Sigmoid colon (tissue), 7 donors: ENCODE results near the gene ARHGAP45. TPM values are rescaled to one million over a fixed set of nuclear protein-coding genes. Genes with fewer than 3 reads are reported as not detected.

Experiments
- DNase-seq: peaks from one replicate; pipeline ENCODE4 v3.0.0-alpha.2; 2019
- H3K27ac ChIP-seq, 4 donors: fragments of 200-600 bp; sonication (generic); one replicate each; pipeline ENCODE4 v1.5.1; 2016 to 2019; ENCODE audit warnings: mild to moderate bottlenecking in 1 of 4
- H3K27me3 ChIP-seq, 3 donors: fragments of 200-600 bp; sonication (generic); one replicate each; pipeline ENCODE4 v1.5.1; 2019; ENCODE audit warnings: mild to moderate bottlenecking in 1 of 3
- H3K36me3 ChIP-seq, 4 donors: fragments of 200-600 bp; sonication (generic); one replicate each; pipeline ENCODE4 v1.5.1; 2016 to 2019
- H3K4me1 ChIP-seq, 4 donors: fragments of 200-600 bp; sonication (generic); one replicate each; pipeline ENCODE4 v1.5.1; 2017 to 2019
- H3K4me3 ChIP-seq, 4 donors: fragments of 200-600 bp; sonication (generic); one replicate each; pipeline ENCODE4 v1.5.1; 2017 to 2019; ENCODE audit warnings: mild to moderate bottlenecking in 2 of 4, moderate library complexity in 1 of 4
- H3K9me3 ChIP-seq, 4 donors: fragments of 200-600 bp in 3 of 4; sonication (generic) in 3 of 4; one replicate each; pipeline versions ENCODE4 v1.5.1 to v1.6.1; 2013 to 2019
- CTCF ChIP-seq, 4 experiments: fragments of 450-650 bp in 3 of 4; fragments of 200-600 bp in 1 of 4; IDR thresholded peaks; one replicate each; pipeline ENCODE4 v1.5.1; 2016 to 2019; ENCODE audit warnings: antibody characterized with exemption in 4 of 4, mild to moderate bottlenecking in 3 of 4, moderate library complexity in 2 of 4
- EP300 ChIP-seq, 4 donors: sonication (generic); formaldehyde crosslinking; IDR thresholded peaks; one replicate each; pipeline ENCODE4 v1.6.1; 2017; ENCODE audit warnings: antibody characterized with exemption in 4 of 4
- POLR2A ChIP-seq, 2 donors: fragments of 450-650 bp; IDR thresholded peaks; one replicate each; pipeline ENCODE4 v1.6.1; 2016; ENCODE audit warnings: antibody characterized with exemption in 2 of 2, mild to moderate bottlenecking in 2 of 2, moderate library complexity in 2 of 2
- POLR2AphosphoS5 ChIP-seq, 4 donors: sonication (generic); formaldehyde crosslinking; IDR thresholded peaks; one replicate each; pipeline ENCODE4 v1.6.1; 2017; ENCODE audit warnings: antibody characterized with exemption in 4 of 4
- WGBS, 2 donors: extraction: QIAGEN DNeasy Blood & Tissue Kit; methylation state at CpG; one replicate each; pipeline ENCODE4 v1.1.7; 2013; 5-methylcytosine and 5-hydroxymethylcytosine counted together
- intact Hi-C: fragments of 100-400 bp; cut with DNase I; formaldehyde crosslinking; loops from one replicate; pipeline ENCODE4 v1.15.1; 2023
- polyA plus RNA-seq, 3 donors: library from polyadenylated mRNA; stranded (reverse); fragments of 200-250 nt; gene quantifications; one replicate each; pipeline ENCODE4 v1.2.3, GENCODE V29; 2013
- total RNA-seq, 4 donors: library from RNA; depleted of rRNA; stranded (reverse); fragments of >200 nt; gene quantifications; one replicate each; pipeline ENCODE4 v1.1.0, GENCODE V29; 2016
- donor health status: healthy with polysubstance abuse.
- donor health status: Bipolar disorder and iron deficiency.
- donor health status: healthy.

The ARHGAP45 gene
- total and polyA plus RNA-seq, 7 donors, result 12.8 to 103 (median 21.6) TPM

DNA sequence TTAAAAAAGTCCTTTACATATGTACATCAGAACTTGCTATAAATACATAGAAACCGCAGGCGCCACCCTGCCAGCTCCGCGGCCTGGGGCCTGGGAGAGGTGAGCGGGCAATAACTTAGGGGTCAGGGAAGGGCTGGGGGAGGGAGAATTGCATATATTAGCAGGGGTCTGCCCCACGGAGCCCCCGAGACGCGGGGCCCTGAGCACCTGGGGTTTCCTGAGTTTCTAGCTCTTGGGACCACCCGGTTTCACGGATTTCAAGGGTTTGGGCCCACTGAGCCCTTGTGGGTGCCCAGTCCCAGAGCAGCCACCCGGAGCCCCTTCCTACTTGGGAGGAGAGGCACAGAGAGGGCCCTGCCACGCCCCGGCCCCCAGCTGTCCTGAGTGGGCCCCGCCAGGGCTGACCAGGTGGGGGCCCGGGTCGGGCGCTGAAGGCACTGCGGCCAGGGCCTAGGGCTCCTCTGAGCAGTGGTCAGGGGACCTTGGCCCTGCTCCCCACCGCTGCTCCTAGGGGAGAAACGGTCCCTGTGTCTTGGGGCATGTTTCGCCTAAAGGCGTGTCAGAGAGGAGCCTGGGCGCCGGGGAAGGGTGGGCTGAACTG is 40.8 kb downstream of the ARHGAP45 start:
- Histone ChIP-seq H3K4me3 (no peak overlapping the region), H3K9me3 (no peaks in the 10 kb centered on the region), H3K27ac (no peak overlapping the region), H3K27me3 (no peaks in the 10 kb centered on the region), H3K4me1 (peaks cover 0 to 44% (median 33%) of the 10 kb centered on the region in 4 donors), H3K36me3 (peaks cover 12 to 69% (median 43%) of the 10 kb centered on the region in 4 donors)
- intact Hi-C loops, result loop anchor here (10.0 kb wide), 1 partner anchor 183 kb away; the partner anchor contains the start of gene ARID3A
- TF ChIP-seq POLR2AphosphoS5 (IDR thresholded peaks at IDR 0.05), result no peak
- TF ChIP-seq CTCF (IDR thresholded peaks at IDR 0.05), result no peak
- no peak for TF ChIP-seq POLR2A (IDR thresholded peaks at IDR 0.05)
- TF ChIP-seq EP300 (IDR thresholded peaks at IDR 0.05), result no peak
- WGBS, 2 donors, result 90% methylated on average over 25 of the region's 25 CpGs
- no peak for DNase-seq

DNA sequence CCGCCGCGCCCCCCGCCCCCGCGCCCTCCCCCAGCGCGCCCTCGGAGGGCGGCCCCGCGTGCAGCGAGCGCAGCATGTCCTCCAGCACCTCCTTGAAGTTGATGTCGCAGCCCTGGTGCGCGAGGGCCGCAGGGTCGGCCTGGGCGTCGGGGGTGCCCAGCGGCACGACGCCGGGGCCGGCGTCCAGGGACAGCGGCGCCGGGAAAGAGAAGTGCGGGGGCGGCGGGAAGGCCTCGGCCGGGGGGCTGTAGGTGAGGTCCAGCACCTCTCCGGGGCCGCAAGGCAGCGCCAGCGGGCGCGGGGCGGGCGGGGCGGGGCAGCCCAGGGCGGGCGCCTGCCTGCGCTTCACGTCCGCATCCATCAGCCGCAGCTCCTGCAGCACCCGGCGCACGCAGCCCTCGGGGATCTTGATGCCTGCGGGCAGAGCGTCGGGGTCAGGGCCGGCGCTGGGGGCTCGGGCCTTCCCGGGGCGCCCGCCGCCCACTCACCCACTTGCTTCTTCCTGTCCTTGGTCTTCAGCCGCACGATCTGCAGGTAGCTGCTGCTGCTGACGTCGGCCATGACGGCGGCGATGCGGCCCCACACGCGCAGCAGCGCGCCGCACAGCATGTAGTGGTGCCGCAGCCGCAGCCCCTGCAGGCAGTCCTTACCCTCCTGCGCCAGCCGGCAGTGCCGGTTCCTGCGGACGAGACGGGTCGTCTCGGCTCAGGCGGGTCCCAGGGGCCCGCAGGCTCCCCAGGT is 41.5 kb downstream of the ARHGAP45 start:
- Histone ChIP-seq H3K27me3 (no peaks in the 10 kb centered on the region), H3K36me3 (peaks cover 12 to 69% (median 43%) of the 10 kb centered on the region in 4 donors), H3K4me1 (peaks cover 0 to 44% (median 33%) of the 10 kb centered on the region in 4 donors), H3K4me3 (no peak overlapping the region), H3K27ac (no peak overlapping the region), H3K9me3 (no peaks in the 10 kb centered on the region)
- WGBS, 2 donors, result 94 to 96% methylated on average over 89 of the region's 89 CpGs
- no peak for DNase-seq
- intact Hi-C loops, result loop anchor here (10.0 kb wide), 1 partner anchor 184 kb away; the partner anchor contains the start of gene ARID3A
- TF ChIP-seq POLR2A (IDR thresholded peaks at IDR 0.05), result no peak

GRCh38 chr19:1109032-1109551 is 42.1 kb downstream of the ARHGAP45 start:
- Histone ChIP-seq H3K27ac (no peak overlapping the region), H3K4me3 (no peak overlapping the region), H3K9me3 (no peaks in the 10 kb centered on the region), H3K4me1 (peaks cover 0 to 50% (median 38%) of the 10 kb centered on the region in 4 donors), H3K27me3 (no peaks in the 10 kb centered on the region), H3K36me3 (peaks cover 14 to 74% (median 43%) of the 10 kb centered on the region in 4 donors)
- 89 to 93% methylated on average over 48 of the region's 48 CpGs for WGBS, 2 donors
- TF ChIP-seq EP300 (IDR thresholded peaks at IDR 0.05) (no peak), POLR2A (IDR thresholded peaks at IDR 0.05) (no peak), POLR2AphosphoS5 (IDR thresholded peaks at IDR 0.05) (peak in 1 of 4 donors; percentile 35), CTCF (IDR thresholded peaks at IDR 0.05) (no peak)
- intact Hi-C loops, result loop anchor here (10.0 kb wide), 1 partner anchor 184 kb away; the partner anchor contains the start of gene ARID3A
- no peak for DNase-seq

DNA sequence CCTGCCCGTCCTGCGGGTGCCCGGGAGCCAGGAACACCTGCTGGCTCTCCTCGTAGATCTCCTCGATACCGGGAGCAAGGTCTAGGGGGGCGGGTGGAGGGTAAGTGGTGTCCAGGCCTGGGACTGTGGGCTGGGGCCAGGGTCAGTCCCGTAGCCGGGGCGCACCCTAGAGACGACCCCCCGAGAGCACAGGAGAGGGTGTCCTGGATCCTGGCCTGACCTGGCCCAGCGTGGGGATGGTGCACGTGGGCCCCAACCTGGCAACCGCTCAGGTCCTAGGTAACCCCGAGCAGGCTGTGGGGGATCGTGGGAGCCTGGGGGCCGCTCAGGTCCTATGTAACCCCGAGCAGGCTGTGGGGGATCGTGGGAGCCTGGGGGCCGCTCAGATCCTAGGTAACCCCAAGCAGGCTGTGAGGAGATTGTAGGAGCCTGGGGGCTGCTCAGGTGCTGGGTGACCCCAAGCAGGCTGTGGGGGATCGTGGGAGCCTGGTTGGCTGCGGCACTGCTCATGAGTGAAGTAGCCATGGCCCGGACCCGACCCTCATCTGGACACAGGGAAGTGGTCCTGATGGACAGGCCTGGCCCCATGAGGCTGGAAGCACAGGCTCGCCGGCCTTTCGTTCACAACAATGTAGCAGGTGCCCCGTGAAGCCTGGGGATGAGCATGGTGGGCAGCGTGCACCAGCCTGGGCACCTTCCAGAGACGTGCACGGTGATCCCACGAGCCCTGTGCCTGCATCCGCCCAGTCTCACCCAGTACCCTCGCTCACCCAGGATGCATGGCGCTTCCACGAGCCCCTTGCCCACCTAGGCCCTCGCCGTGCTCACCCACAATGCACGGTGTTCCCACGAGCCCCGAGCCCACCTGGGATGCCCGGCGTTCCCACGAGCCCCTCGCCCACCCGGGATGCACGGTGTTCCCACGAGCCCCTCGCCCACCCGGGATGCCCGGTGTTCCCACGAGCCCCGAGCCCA is 43.0 kb downstream of the ARHGAP45 start:
- intact Hi-C loops, result loop anchor here (5.0 to 10.0 kb wide), 2 partner anchors 82 to 185 kb away; partner anchors contain the start of gene ARID3A
- H3K27me3 ChIP-seq, result no peaks in the 10 kb centered on the region
- H3K4me3 ChIP-seq, result no peak overlapping the region
- peaks cover 0 to 51% (median 40%) of the 10 kb centered on the region in 4 donors for H3K4me1 ChIP-seq
- no peaks in the 10 kb centered on the region for H3K9me3 ChIP-seq
- WGBS, 2 donors, result 95% methylated on average over 54 of the region's 54 CpGs
- H3K36me3 ChIP-seq, result peaks cover 16 to 83% (median 46%) of the 10 kb centered on the region in 4 donors
- no peak overlapping the region for H3K27ac ChIP-seq
- no peak for TF ChIP-seq POLR2A (IDR thresholded peaks at IDR 0.05)
- no peak for TF ChIP-seq EP300 (IDR thresholded peaks at IDR 0.05)
- no peak for TF ChIP-seq POLR2AphosphoS5 (IDR thresholded peaks at IDR 0.05)
- TF ChIP-seq CTCF (IDR thresholded peaks at IDR 0.05), result no peak
- no peak for DNase-seq
